Measurements from ENCODE around the gene DPF3.

DNA sequence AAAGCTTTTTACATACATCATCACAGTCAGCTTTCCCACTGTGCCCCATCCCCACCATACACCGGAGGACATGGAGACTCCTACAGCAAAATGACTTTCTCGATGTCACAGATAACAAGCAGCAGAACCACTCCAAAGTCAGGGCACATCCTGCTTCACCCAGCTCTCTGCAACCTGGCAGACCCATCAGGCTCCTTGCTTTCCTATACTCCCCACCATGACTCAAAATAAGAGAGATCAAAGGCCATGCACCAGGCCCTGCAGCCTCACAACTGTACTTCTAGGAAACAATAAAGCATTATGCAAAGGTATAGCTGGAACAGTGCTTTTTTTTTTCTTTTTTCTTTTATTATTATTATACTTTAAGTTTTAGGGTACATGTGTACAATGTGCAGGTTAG is 187.4 kb downstream of the DPF3 start:
- TF ChIP-seq, protein P1, sequence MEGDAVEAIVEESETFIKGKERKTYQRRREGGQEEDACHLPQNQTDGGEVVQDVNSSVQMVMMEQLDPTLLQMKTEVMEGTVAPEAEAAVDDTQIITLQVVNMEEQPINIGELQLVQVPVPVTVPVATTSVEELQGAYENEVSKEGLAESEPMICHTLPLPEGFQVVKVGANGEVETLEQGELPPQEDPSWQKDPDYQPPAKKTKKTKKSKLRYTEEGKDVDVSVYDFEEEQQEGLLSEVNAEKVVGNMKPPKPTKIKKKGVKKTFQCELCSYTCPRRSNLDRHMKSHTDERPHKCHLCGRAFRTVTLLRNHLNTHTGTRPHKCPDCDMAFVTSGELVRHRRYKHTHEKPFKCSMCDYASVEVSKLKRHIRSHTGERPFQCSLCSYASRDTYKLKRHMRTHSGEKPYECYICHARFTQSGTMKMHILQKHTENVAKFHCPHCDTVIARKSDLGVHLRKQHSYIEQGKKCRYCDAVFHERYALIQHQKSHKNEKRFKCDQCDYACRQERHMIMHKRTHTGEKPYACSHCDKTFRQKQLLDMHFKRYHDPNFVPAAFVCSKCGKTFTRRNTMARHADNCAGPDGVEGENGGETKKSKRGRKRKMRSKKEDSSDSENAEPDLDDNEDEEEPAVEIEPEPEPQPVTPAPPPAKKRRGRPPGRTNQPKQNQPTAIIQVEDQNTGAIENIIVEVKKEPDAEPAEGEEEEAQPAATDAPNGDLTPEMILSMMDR (IDR thresholded peaks at IDR 0.05): no peak
- no peak for TF ChIP-seq POLR2AphosphoS5 (IDR thresholded peaks at IDR 0.05)
